ENCODE results near the gene CLDN9.

CLDN9 gene

GRCh38 chr16:2971134-2971984 lies 41.4 kb upstream of the CLDN9 start:
- TF ChIP-seq, protein P1, sequence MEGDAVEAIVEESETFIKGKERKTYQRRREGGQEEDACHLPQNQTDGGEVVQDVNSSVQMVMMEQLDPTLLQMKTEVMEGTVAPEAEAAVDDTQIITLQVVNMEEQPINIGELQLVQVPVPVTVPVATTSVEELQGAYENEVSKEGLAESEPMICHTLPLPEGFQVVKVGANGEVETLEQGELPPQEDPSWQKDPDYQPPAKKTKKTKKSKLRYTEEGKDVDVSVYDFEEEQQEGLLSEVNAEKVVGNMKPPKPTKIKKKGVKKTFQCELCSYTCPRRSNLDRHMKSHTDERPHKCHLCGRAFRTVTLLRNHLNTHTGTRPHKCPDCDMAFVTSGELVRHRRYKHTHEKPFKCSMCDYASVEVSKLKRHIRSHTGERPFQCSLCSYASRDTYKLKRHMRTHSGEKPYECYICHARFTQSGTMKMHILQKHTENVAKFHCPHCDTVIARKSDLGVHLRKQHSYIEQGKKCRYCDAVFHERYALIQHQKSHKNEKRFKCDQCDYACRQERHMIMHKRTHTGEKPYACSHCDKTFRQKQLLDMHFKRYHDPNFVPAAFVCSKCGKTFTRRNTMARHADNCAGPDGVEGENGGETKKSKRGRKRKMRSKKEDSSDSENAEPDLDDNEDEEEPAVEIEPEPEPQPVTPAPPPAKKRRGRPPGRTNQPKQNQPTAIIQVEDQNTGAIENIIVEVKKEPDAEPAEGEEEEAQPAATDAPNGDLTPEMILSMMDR (conservative IDR thresholded peaks at IDR 0.05; ENCODE audit: low read depth, low read length) = no peak
- no peak overlapping the region for H3K4me3 ChIP-seq (ENCODE audit: low read depth, low read length)
- no peak for DNase-seq (ENCODE audit: low read depth)

- TF ChIP-seq, protein P1 (conservative IDR thresholded peaks at IDR 0.05; ENCODE audit: low read depth, low read length) = no peak
- DNase-seq (ENCODE audit: low read depth) = no peak
- no peak overlapping the region for H3K4me3 ChIP-seq (ENCODE audit: low read depth, low read length)
Measured at GRCh38 chr16:2971985-2972784, 40.5 kb upstream of the CLDN9 start.

DNA sequence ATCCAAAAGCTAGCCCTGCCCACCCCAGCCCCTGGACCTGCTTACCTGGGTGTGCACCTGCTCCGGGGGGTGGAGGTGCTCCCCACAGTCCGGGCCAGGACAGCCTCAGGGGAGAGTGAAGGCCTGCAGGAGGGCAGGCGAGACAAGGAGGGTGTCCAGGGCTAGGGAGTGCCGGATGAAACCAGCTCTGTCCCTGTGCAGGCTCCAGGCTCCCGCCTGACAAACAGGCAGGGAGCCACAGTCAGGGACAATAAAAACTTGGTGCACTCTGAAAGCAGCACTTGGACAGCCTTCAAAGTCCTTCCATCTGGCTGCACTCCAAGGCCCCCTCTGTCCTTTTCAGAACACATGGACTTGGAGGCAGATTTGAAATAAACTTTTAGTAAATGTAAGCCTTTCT lies 39.6 kb upstream of the CLDN9 start:
- H3K4me3 ChIP-seq (ENCODE audit: low read depth, low read length) = no peak overlapping the region
- TF ChIP-seq, protein P1 (conservative IDR thresholded peaks at IDR 0.05; ENCODE audit: low read depth, low read length) = no peak
- no peak for DNase-seq (ENCODE audit: low read depth)

DNA sequence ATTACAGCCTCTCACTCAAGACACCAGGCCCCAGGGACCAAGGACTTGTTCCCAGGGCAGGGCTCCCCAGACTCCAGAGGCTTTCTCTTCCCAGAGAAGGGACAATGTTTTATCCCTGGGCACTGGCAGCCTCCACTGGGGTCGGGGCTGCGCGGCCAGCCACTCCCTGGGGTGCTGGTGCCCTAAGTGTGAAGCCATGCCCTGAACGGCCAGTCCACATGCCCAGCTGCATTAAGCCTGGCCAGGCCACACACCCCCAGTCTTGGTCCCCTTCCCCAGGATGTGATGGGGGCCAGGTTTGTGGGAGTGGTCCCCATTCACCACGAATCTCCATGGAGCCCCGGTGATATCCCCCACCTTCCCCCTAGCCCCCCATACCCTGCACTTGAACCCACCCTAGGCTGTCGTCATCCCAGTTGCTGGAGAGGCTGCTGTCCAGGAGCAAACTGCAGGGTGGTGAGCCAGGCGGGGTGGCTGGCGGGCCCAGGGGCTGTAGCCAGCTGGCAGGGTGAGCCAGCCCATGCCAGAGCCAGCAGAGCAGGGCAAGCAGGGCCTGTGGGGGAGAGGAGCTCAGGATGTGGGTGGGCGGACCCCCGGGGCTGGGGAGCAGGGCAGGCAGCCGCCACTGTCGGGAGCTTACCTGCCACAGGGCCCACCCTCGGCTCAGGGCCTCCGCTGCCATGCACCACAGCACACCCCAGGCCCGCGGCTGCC lies 39.0 kb upstream of the CLDN9 start:
- TF ChIP-seq, protein P1 (conservative IDR thresholded peaks at IDR 0.05; ENCODE audit: low read depth, low read length) = no peak
- no peak for DNase-seq (ENCODE audit: low read depth)
- no peak overlapping the region for H3K4me3 ChIP-seq (ENCODE audit: low read depth, low read length)

DNA sequence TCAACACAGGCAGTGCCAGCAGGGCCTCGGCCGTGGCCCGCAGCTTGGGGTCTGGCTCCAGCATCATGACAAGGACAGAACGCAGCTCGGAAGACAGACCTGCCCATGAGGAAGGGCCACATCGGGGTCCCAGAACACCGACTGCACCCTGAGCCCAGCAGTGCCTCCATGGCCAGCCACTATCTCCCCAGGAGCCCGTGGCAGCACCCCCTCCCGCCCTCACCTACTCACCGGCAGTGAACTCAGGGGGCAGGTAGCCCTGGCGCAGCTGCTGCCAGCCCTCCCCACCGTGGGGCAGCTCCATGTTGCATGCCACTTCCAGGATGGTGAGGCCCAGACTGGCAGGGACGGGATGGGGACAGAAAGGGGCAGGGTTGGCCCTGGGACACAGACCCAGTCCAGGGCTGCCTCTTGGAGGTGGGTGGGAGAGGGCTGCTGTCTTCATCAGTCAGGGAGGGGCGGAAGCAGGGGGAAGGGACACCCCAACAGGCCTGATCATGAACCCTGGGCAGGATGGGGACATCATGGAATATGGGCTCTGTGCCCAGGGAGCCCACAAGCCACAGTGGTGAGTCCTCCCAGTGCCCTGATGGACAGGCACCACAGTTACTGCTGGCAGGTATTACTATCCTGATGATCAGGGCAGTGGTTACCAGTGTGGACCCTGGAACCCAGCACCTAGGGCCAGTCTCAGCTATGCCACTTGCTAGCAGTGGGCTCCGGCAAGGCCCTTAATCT lies 38.2 kb upstream of the CLDN9 start:
- DNase-seq (ENCODE audit: low read depth) = no peak
- H3K4me3 ChIP-seq (ENCODE audit: low read depth, low read length) = no peak overlapping the region
- TF ChIP-seq, protein P1 (conservative IDR thresholded peaks at IDR 0.05; ENCODE audit: low read depth, low read length) = no peak

- H3K4me3 ChIP-seq (ENCODE audit: low read depth, low read length) = no peak overlapping the region
- DNase-seq (ENCODE audit: low read depth) = no peak
- TF ChIP-seq, protein P1 (conservative IDR thresholded peaks at IDR 0.05; ENCODE audit: low read depth, low read length) = no peak
Measured at GRCh38 chr16:2975161-2975795, 37.4 kb upstream of the CLDN9 start.

All from choroid plexus epithelial cell (primary cell).